ENCODE measurements around the gene RAB3IL1.

DNA sequence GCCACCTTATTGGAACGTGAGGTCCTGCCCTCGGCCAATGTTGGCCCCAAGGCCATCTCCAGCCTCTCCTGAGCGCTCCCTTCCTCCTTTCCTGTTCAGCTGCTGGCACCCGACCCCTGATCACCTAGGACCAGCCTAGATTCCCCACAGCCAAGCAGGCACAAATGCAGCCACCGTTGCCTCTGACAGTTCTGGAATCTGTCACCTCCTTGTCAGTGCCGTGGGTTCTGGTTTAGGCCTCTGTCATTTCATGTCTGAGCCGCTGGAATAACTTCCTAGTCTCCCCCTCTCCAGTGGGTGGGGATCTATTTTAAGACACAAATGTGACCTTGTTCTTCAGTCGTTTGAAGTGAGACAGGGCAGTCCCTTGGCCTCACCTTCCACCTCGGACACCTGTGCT is 55.7 kb downstream of the RAB3IL1 start:
- TF ChIP-seq, protein P1, sequence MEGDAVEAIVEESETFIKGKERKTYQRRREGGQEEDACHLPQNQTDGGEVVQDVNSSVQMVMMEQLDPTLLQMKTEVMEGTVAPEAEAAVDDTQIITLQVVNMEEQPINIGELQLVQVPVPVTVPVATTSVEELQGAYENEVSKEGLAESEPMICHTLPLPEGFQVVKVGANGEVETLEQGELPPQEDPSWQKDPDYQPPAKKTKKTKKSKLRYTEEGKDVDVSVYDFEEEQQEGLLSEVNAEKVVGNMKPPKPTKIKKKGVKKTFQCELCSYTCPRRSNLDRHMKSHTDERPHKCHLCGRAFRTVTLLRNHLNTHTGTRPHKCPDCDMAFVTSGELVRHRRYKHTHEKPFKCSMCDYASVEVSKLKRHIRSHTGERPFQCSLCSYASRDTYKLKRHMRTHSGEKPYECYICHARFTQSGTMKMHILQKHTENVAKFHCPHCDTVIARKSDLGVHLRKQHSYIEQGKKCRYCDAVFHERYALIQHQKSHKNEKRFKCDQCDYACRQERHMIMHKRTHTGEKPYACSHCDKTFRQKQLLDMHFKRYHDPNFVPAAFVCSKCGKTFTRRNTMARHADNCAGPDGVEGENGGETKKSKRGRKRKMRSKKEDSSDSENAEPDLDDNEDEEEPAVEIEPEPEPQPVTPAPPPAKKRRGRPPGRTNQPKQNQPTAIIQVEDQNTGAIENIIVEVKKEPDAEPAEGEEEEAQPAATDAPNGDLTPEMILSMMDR (IDR thresholded peaks at IDR 0.05): no peak
- no peak for TF ChIP-seq POLR2A (IDR thresholded peaks at IDR 0.05)
